HG03520 (cell line): ENCODE results near the gene NECAB2.

Source experiments
- ATAC-seq: cut with Tn5 transposase; IDR thresholded peaks from one replicate; pipeline ENCODE4 v1.9.1; 2021; ENCODE audit warnings: mild to moderate bottlenecking, moderate library complexity; ENCODE audit not compliant: unreplicated experiment

NECAB2 gene

DNA sequence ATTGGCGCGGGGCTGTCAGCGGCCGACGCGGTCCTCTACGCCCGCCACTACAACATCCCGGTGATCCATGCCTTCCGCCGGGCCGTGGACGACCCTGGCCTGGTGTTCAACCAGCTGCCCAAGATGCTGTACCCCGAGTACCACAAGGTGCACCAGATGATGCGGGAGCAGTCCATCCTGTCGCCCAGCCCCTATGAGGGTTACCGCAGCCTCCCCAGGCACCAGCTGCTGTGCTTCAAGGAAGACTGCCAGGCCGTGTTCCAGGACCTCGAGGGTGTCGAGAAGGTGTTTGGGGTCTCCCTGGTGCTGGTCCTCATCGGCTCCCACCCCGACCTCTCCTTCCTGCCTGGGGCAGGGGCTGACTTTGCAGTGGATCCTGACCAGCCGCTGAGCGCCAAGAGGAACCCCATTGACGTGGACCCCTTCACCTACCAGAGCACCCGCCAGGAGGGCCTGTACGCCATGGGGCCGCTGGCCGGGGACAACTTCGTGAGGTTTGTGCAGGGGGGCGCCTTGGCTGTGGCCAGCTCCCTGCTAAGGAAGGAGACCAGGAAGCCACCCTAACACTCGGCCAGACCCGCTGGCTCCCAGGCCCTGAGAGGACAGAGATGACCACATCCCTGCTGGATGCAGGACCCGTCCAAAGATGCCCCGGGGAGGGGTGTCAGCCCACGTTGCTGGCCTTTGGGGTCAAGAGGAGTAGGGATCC, 2.4 kb upstream of the NECAB2 start:
- ATAC-seq = no peak

DNA sequence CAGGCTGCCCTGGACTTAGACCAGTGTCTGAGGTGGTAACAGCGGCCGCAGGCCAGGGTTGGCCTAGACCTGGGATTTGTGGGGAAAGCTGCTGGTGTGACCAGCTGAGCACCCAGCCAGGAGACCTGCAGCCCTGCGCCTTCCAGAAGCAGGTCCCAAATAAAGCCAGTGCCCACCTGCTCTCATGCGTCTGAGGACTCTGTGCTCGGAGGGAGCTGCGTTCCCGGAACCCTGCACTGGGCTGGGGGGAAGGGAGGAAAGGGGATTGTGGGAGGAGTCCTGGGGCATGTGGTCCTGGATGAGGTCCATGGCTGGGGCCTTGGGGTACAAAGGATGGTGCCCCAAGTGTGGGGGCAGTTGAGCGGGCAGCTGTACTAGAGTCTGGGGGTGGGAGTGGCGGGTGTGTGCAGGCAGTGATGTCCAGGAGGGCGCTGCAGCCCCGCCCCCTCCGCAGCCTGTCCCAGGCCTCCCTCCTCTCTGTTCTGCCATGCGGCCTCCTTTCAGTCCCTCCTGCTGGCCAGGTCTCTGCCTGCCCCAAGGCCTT, 1.8 kb upstream of the NECAB2 start:
- no peak for ATAC-seq

- ATAC-seq = no peak
These were observed 953 bp upstream of the NECAB2 start for GRCh38 chr16:83967091-83967490.

- ATAC-seq = no peak
These were observed 335 bp downstream of the NECAB2 start for GRCh38 chr16:83968306-83968851.

GRCh38 chr16:83968891-83969649, 1.0 kb downstream of the NECAB2 start:
- no peak for ATAC-seq

GRCh38 chr16:83969771-83970429, 1.9 kb downstream of the NECAB2 start:
- no peak for ATAC-seq

DNA sequence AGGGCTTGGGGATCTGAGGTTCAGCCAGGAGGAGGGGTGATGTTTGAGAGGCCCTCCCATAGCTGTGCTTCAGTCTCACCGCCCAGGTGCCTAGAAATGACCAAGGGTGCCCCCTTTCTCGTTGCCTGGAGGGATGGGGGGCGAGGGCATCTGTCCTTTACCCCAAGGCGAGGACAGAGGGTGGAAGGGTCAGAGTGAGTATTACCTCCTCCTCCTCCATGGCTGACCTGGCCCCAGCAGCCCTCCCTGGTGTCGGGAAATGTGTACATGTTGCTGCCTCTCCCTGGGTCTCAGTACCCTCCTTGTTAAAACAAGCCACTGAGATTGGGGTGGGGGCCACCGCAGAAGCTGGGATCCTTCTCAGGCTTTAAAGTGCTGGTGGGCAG, 2.4 kb downstream of the NECAB2 start:
- ATAC-seq = no peak

DNA sequence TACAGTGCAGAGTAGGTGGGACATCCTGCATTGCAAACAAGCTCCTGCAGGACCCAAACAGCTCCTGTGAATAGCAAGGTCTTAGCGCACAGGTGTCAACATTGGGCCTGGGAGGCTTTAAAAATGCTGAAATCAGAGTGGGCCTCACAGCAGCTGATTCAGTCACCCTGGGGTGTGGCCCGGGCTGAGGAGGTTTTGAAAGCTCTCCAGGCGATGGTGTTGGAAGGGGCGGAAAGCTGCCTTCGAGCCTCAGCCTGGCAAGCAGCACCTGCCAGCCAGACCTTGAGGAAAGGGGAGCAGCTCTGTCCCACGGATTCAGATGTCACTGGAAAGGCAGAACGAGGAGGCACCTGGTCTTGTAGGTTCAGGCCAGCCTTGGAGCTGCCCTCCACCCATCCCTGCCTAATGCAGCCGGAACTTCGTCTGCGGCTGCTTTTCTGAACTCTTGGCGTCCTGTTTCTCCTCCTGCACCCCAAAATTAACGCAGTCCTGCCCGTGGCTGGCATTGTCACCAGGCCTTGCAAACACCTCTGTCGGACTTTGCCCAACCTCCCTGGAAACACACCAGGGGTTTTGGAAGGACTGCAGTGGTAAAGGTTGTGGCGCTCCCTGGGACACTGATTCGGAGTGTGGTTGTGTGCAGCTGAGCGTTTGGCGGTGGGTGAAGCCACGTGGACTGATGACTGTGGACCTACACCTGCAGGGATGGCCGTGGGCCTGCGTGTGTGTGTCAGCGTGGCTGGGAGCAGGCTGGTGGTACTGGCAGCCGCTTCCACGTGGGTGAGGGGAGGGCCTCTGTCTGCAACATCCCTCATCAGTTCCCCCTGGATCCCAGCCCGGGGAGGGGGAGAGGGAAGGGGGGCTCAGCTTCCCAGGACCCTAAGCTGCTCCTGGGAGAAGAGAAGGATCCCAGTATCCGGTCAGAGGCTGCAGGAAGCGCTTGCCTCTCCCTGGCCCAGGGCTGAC, 3.4 kb downstream of the NECAB2 start:
- ATAC-seq = no peak

DNA sequence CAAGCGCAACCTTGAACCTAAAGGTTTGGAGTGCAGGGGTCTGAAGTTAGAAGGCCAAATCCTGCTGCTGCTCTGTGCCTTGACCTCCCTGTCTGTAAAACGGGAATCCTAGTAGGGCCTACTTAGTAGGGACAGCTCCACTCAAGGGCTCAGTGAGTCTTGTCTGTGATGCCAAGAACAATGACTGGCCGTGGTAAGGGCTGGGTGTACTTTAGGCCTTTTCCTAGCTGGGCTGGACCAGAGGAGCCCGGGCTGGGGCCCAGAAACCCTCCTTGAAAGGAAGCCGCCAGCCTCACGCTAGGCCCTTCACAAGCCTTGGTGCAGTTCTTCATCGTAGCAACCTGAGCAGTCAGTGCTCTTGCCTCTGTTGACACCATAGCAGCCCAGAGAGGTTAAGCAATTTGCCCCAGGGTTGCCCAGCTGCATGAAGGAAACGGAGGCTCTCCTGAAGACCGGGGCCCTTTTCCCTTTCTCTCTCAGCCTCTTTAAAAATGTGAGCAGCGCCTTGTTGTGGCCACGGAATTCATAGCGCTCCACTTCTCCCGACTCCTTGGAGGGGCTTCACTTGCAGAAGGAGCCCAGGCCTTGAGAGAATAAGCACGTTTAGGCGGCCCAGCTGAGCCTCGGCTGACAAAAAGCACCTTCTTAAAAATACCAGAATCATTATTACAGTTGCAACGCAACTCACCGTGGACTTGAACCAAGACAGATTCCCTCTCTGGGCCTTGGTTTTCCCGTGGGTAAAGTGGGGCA, 4.4 kb downstream of the NECAB2 start:
- no peak for ATAC-seq

- ATAC-seq = no peak
These were observed 5.0 kb downstream of the NECAB2 start for GRCh38 chr16:83973077-83973476.

- no peak for ATAC-seq
These were observed 5.7 kb downstream of the NECAB2 start for GRCh38 chr16:83973581-83974385.

DNA sequence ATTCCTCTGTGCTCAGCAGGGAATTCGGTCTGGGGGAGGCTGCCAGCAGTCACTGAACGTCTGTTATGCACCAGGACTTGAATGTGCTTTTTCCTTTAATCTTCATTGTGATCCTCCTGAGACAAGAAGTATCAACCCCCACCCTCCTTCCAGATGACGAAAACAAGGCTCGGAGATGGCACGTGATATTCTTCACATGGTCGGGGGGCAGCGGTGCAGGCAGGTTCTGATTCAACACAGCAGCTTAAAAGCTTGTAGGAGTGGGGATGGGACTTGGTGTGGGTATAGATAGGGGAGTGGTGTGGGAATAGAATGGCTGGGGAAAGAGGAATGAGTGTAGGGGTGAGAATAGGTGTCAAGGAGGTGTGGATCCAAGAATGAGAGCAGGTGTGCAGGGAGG, 6.4 kb downstream of the NECAB2 start:
- ATAC-seq = no peak

DNA sequence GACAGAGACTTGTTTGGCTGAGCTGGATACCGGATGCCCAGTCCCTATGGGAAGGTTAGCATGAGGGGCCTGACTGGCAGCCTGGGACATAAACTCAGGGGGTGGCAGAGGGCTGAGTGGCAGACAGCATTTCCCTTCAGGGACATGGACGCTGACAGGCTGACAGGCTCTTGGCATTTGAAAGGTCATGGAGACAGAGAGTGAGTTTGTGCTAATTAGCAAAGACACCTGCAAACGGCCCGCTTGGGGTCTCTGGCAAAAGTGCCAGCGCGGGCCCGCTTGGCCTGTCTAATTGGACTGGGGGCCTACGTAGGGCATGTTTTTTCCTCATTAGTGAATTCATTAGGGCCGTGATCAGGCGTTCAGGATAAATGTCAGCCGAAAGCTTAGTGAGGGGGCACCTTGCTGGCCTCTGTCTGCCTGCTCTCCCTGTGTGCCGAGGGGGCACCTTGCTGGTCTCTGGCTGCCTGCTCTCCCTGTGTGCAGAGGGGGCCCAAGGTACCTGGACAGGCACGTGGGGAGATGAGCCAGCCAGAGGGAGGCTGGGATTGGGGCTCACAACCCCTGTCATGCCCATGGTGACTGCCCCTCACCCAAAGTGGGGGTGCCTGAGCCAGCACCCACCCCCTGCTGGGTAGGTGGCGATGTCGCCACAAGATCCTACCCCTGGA, 7.7 kb downstream of the NECAB2 start:
- no peak for ATAC-seq

DNA sequence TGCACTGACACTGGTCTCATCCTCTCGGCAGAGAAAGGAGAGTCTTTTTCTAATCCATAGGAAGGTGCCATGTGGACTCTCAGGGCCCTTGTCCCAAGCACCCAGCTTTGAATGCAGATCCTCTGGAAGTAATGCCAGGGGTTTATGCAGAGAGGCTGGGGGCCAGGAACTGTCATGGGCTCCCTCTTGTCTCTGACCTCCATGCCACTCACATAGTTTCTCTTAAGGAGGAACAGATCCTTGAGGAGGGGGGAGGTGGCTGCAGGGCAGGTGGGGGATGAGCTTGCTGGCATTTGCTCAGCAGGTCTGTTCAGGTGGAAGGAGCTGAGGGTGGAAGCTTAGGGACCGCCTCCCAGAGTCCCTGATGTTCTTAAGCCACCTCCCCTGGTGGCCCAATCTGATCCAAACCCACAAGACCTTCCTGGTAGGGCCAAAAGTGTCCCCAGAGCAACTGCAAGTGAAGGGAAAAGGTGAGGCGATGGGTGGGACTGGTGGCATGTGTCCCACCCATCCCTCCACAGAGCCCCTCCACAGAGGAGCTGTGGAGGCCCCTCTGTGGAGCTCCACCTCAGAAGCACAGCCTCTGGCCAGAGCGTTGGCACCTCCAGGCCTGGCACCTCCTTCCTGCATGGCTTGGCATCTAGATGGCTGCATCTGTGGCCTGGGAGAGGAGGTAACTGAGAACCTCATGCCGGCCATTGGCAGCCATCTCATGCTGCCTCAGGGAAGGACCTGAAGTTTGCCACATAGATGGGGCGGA, 9.2 kb downstream of the NECAB2 start:
- ATAC-seq = no peak

DNA sequence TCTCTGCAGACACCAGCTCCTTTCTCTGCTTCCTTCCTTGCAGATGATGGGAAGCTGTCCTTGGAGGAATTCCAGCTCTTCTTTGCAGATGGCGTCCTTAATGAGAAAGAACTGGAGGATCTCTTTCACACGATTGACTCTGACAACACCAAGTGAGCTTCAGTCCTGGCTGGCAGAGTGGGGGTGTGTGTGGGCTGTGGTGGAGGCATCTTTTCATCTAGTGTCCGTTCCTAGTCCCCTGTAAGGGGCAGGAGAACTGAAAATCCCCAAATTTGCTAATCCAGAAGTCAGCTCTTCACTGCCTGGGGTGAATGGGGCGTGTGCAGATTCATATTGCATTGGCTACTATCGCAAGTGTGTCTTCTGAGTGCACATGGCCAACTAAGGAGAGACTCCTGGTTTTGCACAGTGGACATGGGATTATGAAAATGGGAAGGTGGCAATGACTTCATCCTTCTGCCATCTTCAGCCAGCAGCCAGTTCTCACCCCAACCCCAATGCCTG, 10.4 kb downstream of the NECAB2 start:
- no peak for ATAC-seq

DNA sequence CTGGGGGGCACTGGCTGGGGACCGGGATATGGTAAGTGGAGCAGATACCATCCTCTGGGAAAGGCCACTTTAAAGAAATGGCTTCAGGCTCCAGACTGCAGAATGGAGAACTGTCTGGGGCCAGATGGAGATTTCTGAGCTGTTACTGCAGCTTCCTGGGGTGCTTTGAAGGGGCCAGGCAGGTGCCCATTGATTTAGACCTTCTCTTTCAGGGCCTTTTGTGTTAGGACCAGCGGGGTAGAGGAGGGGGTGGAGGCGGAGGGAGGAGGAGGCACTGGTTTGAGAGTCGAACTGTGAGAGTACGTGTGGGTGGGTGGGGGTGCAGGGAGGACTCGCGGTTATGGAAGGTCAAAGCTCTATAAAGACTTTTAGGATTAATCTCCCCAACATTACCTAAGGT, 11.4 kb downstream of the NECAB2 start:
- ATAC-seq = no peak

DNA sequence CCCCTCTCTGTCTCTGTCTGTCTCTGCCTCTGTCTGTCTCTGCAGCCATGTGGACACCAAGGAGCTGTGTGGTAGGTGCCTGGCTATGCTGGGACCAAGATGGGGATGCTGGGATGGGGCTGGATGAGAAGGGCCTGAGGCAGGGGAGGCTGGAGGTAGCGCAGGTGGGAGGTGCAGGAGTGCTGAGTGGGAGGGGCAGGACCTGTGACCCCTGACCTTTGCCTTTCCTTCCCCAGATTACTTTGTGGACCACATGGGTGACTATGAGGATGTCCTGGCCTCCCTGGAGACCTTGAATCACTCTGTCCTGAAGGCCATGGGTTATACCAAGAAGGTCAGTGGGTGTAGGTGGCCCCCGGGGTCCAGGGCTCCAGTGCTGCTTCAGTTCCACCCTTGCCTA, 12.8 kb downstream of the NECAB2 start:
- no peak for ATAC-seq
